ENCODE measurements around the gene SIL1. TPM values are rescaled to one million over a fixed set of nuclear protein-coding genes. Genes with fewer than 3 reads are reported as not detected.

Gene SIL1
- total and polyA plus RNA-seq, 2 of the 13 experiments (the other 11 are each of a cell fraction or from before 2014, with no cell fraction given), result 26.0 to 30.0 TPM

- no peak for TF ChIP-seq PRDM10 (CRISPR knock-in tag; IDR thresholded peaks at IDR 0.05; ENCODE audit: low read depth)
- no peak for TF ChIP-seq ZNF552 (CRISPR knock-in tag; IDR thresholded peaks at IDR 0.05; ENCODE audit: borderline replicate concordance)
- no peak for TF ChIP-seq ZNF180 (CRISPR knock-in tag; IDR thresholded peaks at IDR 0.05; ENCODE audit: borderline replicate concordance, low read depth)
- no peak for TF ChIP-seq ATF1 (CRISPR knock-in tag; IDR thresholded peaks at IDR 0.05)
- TF ChIP-seq ATAD3A (CRISPR knock-in tag; IDR thresholded peaks at IDR 0.05), result no peak
- TF ChIP-seq ZNF660 (CRISPR knock-in tag; IDR thresholded peaks at IDR 0.05; ENCODE audit: borderline replicate concordance, low read depth), result no peak
- no peak for TF ChIP-seq NFYC (CRISPR knock-in tag; IDR thresholded peaks at IDR 0.05)
- TF ChIP-seq MXI1 (IDR thresholded peaks at IDR 0.05; ENCODE audit: borderline replicate concordance, low read depth, low read length), result no peak
Observed at GRCh38 chr5:139183502-139183901, 14.7 kb downstream of the SIL1 start (continued).

GRCh38 chr5:139182528-139183296 is 15.5 kb downstream of the SIL1 start:
- H2AFZ ChIP-seq (ENCODE audit: low read length), result no peak overlapping the region
- no peak overlapping the region for H3K4me2 ChIP-seq (ENCODE audit: low read depth, low read length)
- intact Hi-C loops (cut with micrococcal nuclease; ENCODE audit: unreplicated experiment) (no loop called here), in situ Hi-C loops (cut with HindIII; ENCODE audit: extremely low pct_ligation_motif_present, low pct_unique_long_range_greater_than_20kb) (no loop called here)
- no peak for DNase-seq (ENCODE audit: low spot score)
- H3K9me3 ChIP-seq (ENCODE audit: low read length), result no peaks in the 10 kb centered on the region
- 0 out of 5 replicates have a peak, but pooled peaks cover 0 to 4% of the 10 kb centered on the region in 2 experiments for H3K36me3 ChIP-seq (replicated peaks in 1 of 2; ENCODE audit: control insufficient read depth in 1 of 2, insufficient read depth in 2 of 2, low read length in 2 of 2)
- H3K4me1 ChIP-seq (ENCODE audit: insufficient read depth, low read length), result no peaks in the 10 kb centered on the region
- H4K20me1 ChIP-seq (ENCODE audit: insufficient read depth, low read length), result no peaks in the 10 kb centered on the region
- H3K27ac ChIP-seq (ENCODE audit: extremely low read length, insufficient read depth, low read length), result no peak overlapping the region
- no peak for FAIRE-seq
- POLR2A ChIA-PET, result no interaction called here
- no TSS peak for BruUV-seq (replicated peaks)
- no peak overlapping the region for H3K9ac ChIP-seq (ENCODE audit: insufficient read depth, low read depth, low read length)
- H3K79me2 ChIP-seq (ENCODE audit: insufficient read depth, low read length), result peaks cover 4% of the 10 kb centered on the region
- no peaks in the 10 kb centered on the region for H3K27me3 ChIP-seq (ENCODE audit: control insufficient read depth in 1 of 2, insufficient read depth in 2 of 2, low read length in 2 of 2)
- no peak for ATAC-seq
- H3K4me3 ChIP-seq (replicated peaks in 1 of 3; ENCODE audit: insufficient read depth in 1 of 3, low read depth in 2 of 3, low read length in 3 of 3), result no peak overlapping the region
- CTCF ChIA-PET (ENCODE audit: low intra/inter-chr PET ratio, low total read pairs), result no interaction called here
- 96% methylated on average over 4 of the region's 4 CpGs for WGBS (ENCODE audit: low lambda C conversion rate)
- TF ChIP-seq ZNF513 (CRISPR knock-in tag; conservative IDR thresholded peaks at IDR 0.05) (no peak), ZNF326 (CRISPR knock-in tag; IDR thresholded peaks at IDR 0.05; ENCODE audit: borderline replicate concordance) (no peak), GPN1 (CRISPR knock-in tag; IDR thresholded peaks at IDR 0.05; ENCODE audit: borderline replicate concordance) (no peak), KMT2A (CRISPR knock-in tag; IDR thresholded peaks at IDR 0.05) (no peak), ISX (CRISPR knock-in tag; conservative IDR thresholded peaks at IDR 0.05) (no peak), ZNF230 (CRISPR knock-in tag; IDR thresholded peaks at IDR 0.05) (no peak), NR2F2 (IDR thresholded peaks at IDR 0.05; ENCODE audit: borderline replicate concordance, low read depth) (no peak)
